A549 (cell line): Measurements from ENCODE around the gene ZDHHC11.

ENCODE experiments used
- EP300 ChIP-seq, 2 experiments: fragments of >200 bp; sonication (Bioruptor Twin); formaldehyde crosslinking; IDR thresholded peaks; 2 replicates in 1 of 2; 3 replicates in 1 of 2; pipeline ENCODE4 v1.6.1; 2016 to 2017
- MAFK ChIP-seq: fragments of 450-650 bp; IDR thresholded peaks from 2 replicates; pipeline ENCODE4 v1.6.1; 2014; ENCODE audit not compliant: partially characterized antibody
- MYC ChIP-seq: IDR thresholded peaks from 2 replicates; pipeline ENCODE4 v1.6.1; 2012; ENCODE audit warnings: mild to moderate bottlenecking, inconsistent platforms, low read length, improper control_type of control experiment, borderline replicate concordance
- TF ChIP-seq, protein P1 (sequence below): fragments of 450-650 bp; IDR thresholded peaks from 2 replicates; pipeline ENCODE4 v1.6.1; 2014; ENCODE audit warnings: antibody characterized with exemption
- TF ChIP-seq, protein P2 (sequence below): fragments of 150-350 bp; IDR thresholded peaks from 2 replicates; pipeline ENCODE4 v1.6.1; 2014; ENCODE audit warnings: low read depth, mild to moderate bottlenecking, low read length
- TF ChIP-seq, protein P3 (sequence below): fragments of 200-600 bp; sonication (generic); IDR thresholded peaks from 2 replicates; pipeline ENCODE4 v1.6.1; 2016; ENCODE audit warnings: antibody characterized with exemption, mild to moderate bottlenecking, moderate library complexity

DNA sequence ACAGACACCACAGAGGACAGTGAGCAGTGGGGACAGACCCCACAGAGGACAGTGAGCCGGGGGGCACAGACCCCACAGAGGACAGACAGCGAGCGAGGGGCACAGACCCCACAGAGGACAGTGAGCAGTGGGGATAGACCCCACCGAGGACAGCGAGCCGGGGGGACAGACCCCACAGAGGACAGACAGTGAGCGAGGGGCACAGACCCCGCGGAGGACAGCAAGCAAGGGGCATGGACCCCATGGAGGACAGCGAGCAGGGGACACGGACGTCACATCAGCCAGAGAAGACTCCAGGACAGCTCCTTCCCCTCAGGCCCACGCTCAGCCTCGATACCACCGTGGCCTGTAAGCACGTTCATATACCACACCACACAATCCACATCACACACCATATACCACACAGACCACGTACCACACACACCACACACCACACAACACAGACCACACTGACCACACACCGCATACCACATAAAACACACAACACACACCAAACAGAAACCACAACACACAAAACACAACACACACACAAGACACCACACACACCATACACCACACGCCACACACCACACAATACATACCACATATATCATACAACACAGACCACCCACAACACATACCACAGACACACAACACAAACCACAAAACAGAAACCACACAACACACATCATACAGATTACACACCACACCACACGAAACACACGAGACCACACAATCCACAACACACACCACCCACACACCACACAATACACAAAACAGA is 5.2 kb upstream of the ZDHHC11 start:
- TF ChIP-seq MYC (no peak), MAFK (no peak), EP300 (IDR thresholded peaks at IDR 0.05) (no peak)
- TF ChIP-seq, protein P1, sequence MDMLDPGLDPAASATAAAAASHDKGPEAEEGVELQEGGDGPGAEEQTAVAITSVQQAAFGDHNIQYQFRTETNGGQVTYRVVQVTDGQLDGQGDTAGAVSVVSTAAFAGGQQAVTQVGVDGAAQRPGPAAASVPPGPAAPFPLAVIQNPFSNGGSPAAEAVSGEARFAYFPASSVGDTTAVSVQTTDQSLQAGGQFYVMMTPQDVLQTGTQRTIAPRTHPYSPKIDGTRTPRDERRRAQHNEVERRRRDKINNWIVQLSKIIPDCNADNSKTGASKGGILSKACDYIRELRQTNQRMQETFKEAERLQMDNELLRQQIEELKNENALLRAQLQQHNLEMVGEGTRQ = no peak
- TF ChIP-seq, protein P2, sequence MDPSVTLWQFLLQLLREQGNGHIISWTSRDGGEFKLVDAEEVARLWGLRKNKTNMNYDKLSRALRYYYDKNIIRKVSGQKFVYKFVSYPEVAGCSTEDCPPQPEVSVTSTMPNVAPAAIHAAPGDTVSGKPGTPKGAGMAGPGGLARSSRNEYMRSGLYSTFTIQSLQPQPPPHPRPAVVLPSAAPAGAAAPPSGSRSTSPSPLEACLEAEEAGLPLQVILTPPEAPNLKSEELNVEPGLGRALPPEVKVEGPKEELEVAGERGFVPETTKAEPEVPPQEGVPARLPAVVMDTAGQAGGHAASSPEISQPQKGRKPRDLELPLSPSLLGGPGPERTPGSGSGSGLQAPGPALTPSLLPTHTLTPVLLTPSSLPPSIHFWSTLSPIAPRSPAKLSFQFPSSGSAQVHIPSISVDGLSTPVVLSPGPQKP = no peak
- TF ChIP-seq, protein P3, sequence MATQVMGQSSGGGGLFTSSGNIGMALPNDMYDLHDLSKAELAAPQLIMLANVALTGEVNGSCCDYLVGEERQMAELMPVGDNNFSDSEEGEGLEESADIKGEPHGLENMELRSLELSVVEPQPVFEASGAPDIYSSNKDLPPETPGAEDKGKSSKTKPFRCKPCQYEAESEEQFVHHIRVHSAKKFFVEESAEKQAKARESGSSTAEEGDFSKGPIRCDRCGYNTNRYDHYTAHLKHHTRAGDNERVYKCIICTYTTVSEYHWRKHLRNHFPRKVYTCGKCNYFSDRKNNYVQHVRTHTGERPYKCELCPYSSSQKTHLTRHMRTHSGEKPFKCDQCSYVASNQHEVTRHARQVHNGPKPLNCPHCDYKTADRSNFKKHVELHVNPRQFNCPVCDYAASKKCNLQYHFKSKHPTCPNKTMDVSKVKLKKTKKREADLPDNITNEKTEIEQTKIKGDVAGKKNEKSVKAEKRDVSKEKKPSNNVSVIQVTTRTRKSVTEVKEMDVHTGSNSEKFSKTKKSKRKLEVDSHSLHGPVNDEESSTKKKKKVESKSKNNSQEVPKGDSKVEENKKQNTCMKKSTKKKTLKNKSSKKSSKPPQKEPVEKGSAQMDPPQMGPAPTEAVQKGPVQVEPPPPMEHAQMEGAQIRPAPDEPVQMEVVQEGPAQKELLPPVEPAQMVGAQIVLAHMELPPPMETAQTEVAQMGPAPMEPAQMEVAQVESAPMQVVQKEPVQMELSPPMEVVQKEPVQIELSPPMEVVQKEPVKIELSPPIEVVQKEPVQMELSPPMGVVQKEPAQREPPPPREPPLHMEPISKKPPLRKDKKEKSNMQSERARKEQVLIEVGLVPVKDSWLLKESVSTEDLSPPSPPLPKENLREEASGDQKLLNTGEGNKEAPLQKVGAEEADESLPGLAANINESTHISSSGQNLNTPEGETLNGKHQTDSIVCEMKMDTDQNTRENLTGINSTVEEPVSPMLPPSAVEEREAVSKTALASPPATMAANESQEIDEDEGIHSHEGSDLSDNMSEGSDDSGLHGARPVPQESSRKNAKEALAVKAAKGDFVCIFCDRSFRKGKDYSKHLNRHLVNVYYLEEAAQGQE = no peak
